Thyroid gland (tissue), 4 donors: ENCODE results near the gene DPP10. TPM values are rescaled to one million over a fixed set of nuclear protein-coding genes. Genes with fewer than 3 reads are reported as not detected.

ENCODE experiments used
- DNase-seq, 2 donors: peaks; one replicate each; pipeline ENCODE4 v3.0.0-alpha.2; 2019
- H3K27ac ChIP-seq, 3 donors: fragments of 200-600 bp; sonication (generic); 1 replicate in 2 of 3; 2 replicates in 1 of 3; pipeline ENCODE4 v1.5.1; 2016 to 2019; ENCODE audit warnings: mild to moderate bottlenecking in 1 of 3, moderate library complexity in 1 of 3
- H3K27me3 ChIP-seq: fragments of 200-600 bp; sonication (generic); one replicate; pipeline ENCODE4 v1.5.1; 2019
- H3K36me3 ChIP-seq, 2 donors: fragments of 200-600 bp; sonication (generic); one replicate each; pipeline ENCODE4 v1.5.1; 2016 to 2019
- H3K4me1 ChIP-seq, 2 donors: fragments of 200-600 bp; sonication (generic); one replicate each; pipeline ENCODE4 v1.5.1; 2017 to 2019
- H3K4me3 ChIP-seq, 3 donors: fragments of 200-600 bp; sonication (generic); replicated peaks in 1 of 3; 1 replicate in 2 of 3; 2 replicates in 1 of 3; pipeline ENCODE4 v1.5.1; 2016; ENCODE audit warnings: mild to moderate bottlenecking in 1 of 3
- H3K9me3 ChIP-seq: fragments of 200-600 bp; sonication (generic); one replicate; pipeline ENCODE4 v1.5.1; 2017
- CTCF ChIP-seq, 6 experiments: fragments of 200-600 bp in 3 of 6; fragments of 450-650 bp in 3 of 6; sonication (generic) in 3 of 6; IDR thresholded peaks; one replicate each; pipeline ENCODE4 v1.5.1; 2016 to 2019; ENCODE audit warnings: antibody characterized with exemption in 6 of 6, mild to moderate bottlenecking in 2 of 6, inconsistent platforms in 1 of 6, moderate library complexity in 1 of 6
- POLR2A ChIP-seq, 2 donors: fragments of 450-650 bp; IDR thresholded peaks; one replicate each; pipeline ENCODE4 v1.6.1; 2017; ENCODE audit warnings: antibody characterized with exemption in 2 of 2, mild to moderate bottlenecking in 2 of 2, moderate library complexity in 1 of 2
- WGBS, 2 donors: methylation state at CpG; one replicate each; pipeline ENCODE4 v1.1.5; 2017; 5-methylcytosine and 5-hydroxymethylcytosine counted together
- intact Hi-C: fragments of 100-400 bp; cut with DNase I; formaldehyde crosslinking; loops from one replicate; pipeline ENCODE4 v1.15.1; 2023
- total RNA-seq, 4 donors: library from RNA; depleted of rRNA; stranded (reverse); fragments of >200 nt; gene quantifications; one replicate each; pipeline ENCODE4 v1.2.3, GENCODE V29; 2016

DPP10 gene
- total RNA-seq, 4 donors from 2014 or later = 0.63 to 1.3 TPM; not detected in 2

- intact Hi-C loops = no loop called here
- no peaks in the 10 kb centered on the region for H3K9me3 ChIP-seq
- H3K4me1 ChIP-seq = no peaks in the 10 kb centered on the region
- no peak for DNase-seq
- TF ChIP-seq POLR2A (IDR thresholded peaks at IDR 0.05) (no peak), CTCF (IDR thresholded peaks at IDR 0.05) (no peak)
- no peak overlapping the region for H3K27ac ChIP-seq
- no peaks in the 10 kb centered on the region for H3K36me3 ChIP-seq
- no peak overlapping the region for H3K4me3 ChIP-seq
- WGBS, 2 donors = 77 to 79% methylated on average over 5 of the region's 5 CpGs
- no peaks in the 10 kb centered on the region for H3K27me3 ChIP-seq
These were observed 852.6 kb downstream of the DPP10 start for GRCh38 chr2:115294999-115295398.

GRCh38 chr2:115297056-115297455 is 854.6 kb downstream of the DPP10 start:
- Histone ChIP-seq H3K9me3 (no peaks in the 10 kb centered on the region), H3K4me3 (no peak overlapping the region), H3K36me3 (no peaks in the 10 kb centered on the region), H3K27ac (no peak overlapping the region), H3K27me3 (no peaks in the 10 kb centered on the region), H3K4me1 (no peaks in the 10 kb centered on the region)
- DNase-seq = no peak
- intact Hi-C loops = no loop called here
- no peak for TF ChIP-seq CTCF (IDR thresholded peaks at IDR 0.05)
- TF ChIP-seq POLR2A (IDR thresholded peaks at IDR 0.05) = no peak
- 85 to 90% methylated on average over 3 of the region's 3 CpGs for WGBS, 2 donors

GRCh38 chr2:115299199-115299598 is 856.8 kb downstream of the DPP10 start:
- Histone ChIP-seq H3K27ac (no peak overlapping the region), H3K4me3 (no peak overlapping the region), H3K9me3 (no peaks in the 10 kb centered on the region), H3K27me3 (no peaks in the 10 kb centered on the region), H3K36me3 (no peaks in the 10 kb centered on the region), H3K4me1 (no peaks in the 10 kb centered on the region)
- intact Hi-C loops = no loop called here
- WGBS, 2 donors = 67% methylated on average over 2 of the region's 2 CpGs
- DNase-seq = no peak
- TF ChIP-seq CTCF (IDR thresholded peaks at IDR 0.05) (no peak), POLR2A (IDR thresholded peaks at IDR 0.05) (no peak)

- 73 to 81% methylated on average over 1 of the region's 1 CpG for WGBS, 2 donors
- no peak overlapping the region for H3K4me3 ChIP-seq
- H3K4me1 ChIP-seq = no peaks in the 10 kb centered on the region
- TF ChIP-seq POLR2A (IDR thresholded peaks at IDR 0.05) = no peak
- no peak for TF ChIP-seq CTCF (IDR thresholded peaks at IDR 0.05)
- no peaks in the 10 kb centered on the region for H3K9me3 ChIP-seq
- intact Hi-C loops = no loop called here
- no peaks in the 10 kb centered on the region for H3K36me3 ChIP-seq
- no peaks in the 10 kb centered on the region for H3K27me3 ChIP-seq
- H3K27ac ChIP-seq = no peak overlapping the region
- no peak for DNase-seq
These were observed 863.3 kb downstream of the DPP10 start for GRCh38 chr2:115305712-115306111.

- intact Hi-C loops = no loop called here
- 79% methylated on average over 4 of the region's 4 CpGs for WGBS, 2 donors
- Histone ChIP-seq H3K27ac (no peak overlapping the region), H3K4me1 (no peaks in the 10 kb centered on the region), H3K36me3 (no peaks in the 10 kb centered on the region), H3K4me3 (no peak overlapping the region), H3K27me3 (no peaks in the 10 kb centered on the region), H3K9me3 (no peaks in the 10 kb centered on the region)
- DNase-seq = no peak
- no peak for TF ChIP-seq POLR2A (IDR thresholded peaks at IDR 0.05)
- no peak for TF ChIP-seq CTCF (IDR thresholded peaks at IDR 0.05)
These were observed 871.7 kb downstream of the DPP10 start for GRCh38 chr2:115314119-115314518.
